HepG2 (cell line): ENCODE results near the gene XG.

Source experiments
- RFX5 ChIP-seq: IDR thresholded peaks from 2 replicates; pipeline ENCODE4 v1.6.1; 2011; ENCODE audit warnings: low read depth, low read length, improper control_type of control experiment
- ZFP41 ChIP-seq: sonication (generic); formaldehyde crosslinking; IDR thresholded peaks from 2 replicates; pipeline ENCODE4 v1.4.0; 2020; ENCODE audit warnings: mild to moderate bottlenecking, missing genetic modification reagents, borderline replicate concordance
- ZNF232 ChIP-seq: sonication (generic); formaldehyde crosslinking; IDR thresholded peaks from 2 replicates; pipeline ENCODE4 v1.4.0; 2020; ENCODE audit warnings: missing genetic modification reagents, borderline replicate concordance
- ZNF737 ChIP-seq: sonication (generic); formaldehyde crosslinking; IDR thresholded peaks from 2 replicates; pipeline ENCODE4 v1.5.0; 2020; ENCODE audit warnings: missing genetic modification reagents, mild to moderate bottlenecking, borderline replicate concordance
- TF ChIP-seq, protein P1 (sequence below): sonication (generic); formaldehyde crosslinking; IDR thresholded peaks from 2 replicates; pipeline ENCODE4 v1.5.0; 2020; ENCODE audit warnings: mild to moderate bottlenecking, missing genetic modification reagents, moderate library complexity

DNA sequence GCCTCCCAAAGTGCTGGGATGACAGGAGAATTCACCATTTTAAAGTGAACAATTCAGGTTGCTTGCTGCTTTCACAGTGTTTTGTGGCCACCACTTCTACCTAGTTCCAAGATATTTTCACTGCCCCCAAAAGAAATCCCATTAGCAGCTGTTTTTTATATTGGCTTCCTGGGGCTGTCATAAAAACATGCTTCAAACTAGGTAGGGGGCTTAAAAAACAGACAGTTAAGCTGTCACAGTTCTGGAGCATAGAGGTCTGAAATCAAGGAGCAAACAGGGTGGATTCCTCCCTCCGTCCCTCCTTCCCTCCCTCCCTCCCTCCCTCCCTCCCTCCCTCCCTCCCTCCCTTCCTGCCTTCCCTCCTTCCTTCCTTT, 3.0 kb upstream of the XG start:
- no peak for TF ChIP-seq ZFP41
- no peak for TF ChIP-seq RFX5
- no peak for TF ChIP-seq ZNF232
- no peak for TF ChIP-seq ZNF737 (CRISPR knock-in tag)
- TF ChIP-seq, protein P1, sequence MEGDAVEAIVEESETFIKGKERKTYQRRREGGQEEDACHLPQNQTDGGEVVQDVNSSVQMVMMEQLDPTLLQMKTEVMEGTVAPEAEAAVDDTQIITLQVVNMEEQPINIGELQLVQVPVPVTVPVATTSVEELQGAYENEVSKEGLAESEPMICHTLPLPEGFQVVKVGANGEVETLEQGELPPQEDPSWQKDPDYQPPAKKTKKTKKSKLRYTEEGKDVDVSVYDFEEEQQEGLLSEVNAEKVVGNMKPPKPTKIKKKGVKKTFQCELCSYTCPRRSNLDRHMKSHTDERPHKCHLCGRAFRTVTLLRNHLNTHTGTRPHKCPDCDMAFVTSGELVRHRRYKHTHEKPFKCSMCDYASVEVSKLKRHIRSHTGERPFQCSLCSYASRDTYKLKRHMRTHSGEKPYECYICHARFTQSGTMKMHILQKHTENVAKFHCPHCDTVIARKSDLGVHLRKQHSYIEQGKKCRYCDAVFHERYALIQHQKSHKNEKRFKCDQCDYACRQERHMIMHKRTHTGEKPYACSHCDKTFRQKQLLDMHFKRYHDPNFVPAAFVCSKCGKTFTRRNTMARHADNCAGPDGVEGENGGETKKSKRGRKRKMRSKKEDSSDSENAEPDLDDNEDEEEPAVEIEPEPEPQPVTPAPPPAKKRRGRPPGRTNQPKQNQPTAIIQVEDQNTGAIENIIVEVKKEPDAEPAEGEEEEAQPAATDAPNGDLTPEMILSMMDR (CRISPR knock-in tag): no peak
